Measurements from ENCODE around the gene FAM221B. TPM values are rescaled to one million over a fixed set of nuclear protein-coding genes. Genes with fewer than 3 reads are reported as not detected.

Gene FAM221B
- total and polyA plus RNA-seq, 9 of the 15 experiments (the other 6 are each of a cell fraction or from before 2014, with no cell fraction given), result 0.01 TPM; not detected in 8

DNA sequence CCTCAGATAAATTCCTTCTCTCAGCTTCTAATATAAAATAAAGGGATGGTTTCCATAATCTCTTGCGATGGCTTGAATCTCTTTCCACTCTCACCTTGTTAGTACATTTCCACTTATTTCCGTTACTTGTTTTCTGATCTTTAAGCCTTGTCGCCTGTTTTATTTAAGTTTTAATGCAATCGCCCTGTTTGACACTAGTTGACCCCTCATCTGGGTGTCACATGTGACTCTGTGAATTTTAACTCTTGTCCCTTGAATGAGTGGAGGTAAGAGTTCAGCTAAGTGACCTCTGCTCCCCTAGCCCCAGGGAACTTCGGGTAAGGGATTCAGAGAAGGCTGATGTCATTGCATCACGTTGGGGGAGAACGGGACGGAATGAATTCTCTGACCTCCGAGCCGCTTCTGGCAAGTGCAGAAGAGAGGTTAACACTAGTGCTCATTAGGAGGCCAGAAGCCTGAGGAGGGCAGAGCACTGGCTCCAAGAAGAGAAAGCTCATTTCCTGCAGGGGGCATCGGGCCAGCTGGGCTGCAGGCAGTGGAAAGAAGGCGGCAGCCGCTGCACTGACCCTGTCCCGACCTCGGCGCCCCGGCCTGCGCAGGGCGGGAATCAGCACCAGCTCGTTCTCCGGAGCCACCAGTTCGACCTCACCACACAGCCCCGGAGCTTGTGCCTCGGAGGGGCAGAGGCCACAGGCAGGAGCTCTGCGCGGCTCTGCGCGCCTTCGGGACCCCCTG, 14.3 kb downstream of the FAM221B start (continued):
- TF ChIP-seq, protein P1, sequence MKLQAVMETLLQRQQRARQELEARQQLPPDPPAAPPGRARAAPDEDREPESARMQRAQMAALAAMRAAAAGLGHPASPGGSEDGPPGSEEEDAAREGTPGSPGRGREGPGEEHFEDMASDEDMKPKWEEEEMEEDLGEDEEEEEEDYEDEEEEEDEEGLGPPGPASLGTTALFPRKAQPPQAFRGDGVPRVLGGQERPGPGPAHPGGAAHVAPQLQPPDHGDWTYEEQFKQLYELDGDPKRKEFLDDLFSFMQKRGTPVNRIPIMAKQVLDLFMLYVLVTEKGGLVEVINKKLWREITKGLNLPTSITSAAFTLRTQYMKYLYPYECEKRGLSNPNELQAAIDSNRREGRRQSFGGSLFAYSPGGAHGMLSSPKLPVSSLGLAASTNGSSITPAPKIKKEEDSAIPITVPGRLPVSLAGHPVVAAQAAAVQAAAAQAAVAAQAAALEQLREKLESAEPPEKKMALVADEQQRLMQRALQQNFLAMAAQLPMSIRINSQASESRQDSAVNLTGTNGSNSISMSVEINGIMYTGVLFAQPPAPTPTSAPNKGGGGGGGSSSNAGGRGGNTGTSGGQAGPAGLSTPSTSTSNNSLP (IDR thresholded peaks at IDR 0.05; ENCODE audit: borderline replicate concordance, low read depth, low read length), result no peak
- TF ChIP-seq, protein P2, sequence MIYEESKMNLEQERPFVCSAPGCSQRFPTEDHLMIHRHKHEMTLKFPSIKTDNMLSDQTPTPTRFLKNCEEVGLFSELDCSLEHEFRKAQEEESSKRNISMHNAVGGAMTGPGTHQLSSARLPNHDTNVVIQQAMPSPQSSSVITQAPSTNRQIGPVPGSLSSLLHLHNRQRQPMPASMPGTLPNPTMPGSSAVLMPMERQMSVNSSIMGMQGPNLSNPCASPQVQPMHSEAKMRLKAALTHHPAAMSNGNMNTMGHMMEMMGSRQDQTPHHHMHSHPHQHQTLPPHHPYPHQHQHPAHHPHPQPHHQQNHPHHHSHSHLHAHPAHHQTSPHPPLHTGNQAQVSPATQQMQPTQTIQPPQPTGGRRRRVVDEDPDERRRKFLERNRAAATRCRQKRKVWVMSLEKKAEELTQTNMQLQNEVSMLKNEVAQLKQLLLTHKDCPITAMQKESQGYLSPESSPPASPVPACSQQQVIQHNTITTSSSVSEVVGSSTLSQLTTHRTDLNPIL (CRISPR knock-in tag; IDR thresholded peaks at IDR 0.05), result no peak
- TF ChIP-seq WHSC1 (IDR thresholded peaks at IDR 0.05; ENCODE audit: low read length) (no peak), EWSR1 (IDR thresholded peaks at IDR 0.05; ENCODE audit: borderline replicate concordance, low read depth, partially characterized antibody) (no peak), CTBP1 (IDR thresholded peaks at IDR 0.05; ENCODE audit: borderline replicate concordance) (0 out of 2 replicates have a peak, but pooled peaks have one; percentile 18), CHD2 (IDR thresholded peaks at IDR 0.05; ENCODE audit: low read depth, low read length) (no peak), SOX6 (IDR thresholded peaks at IDR 0.05) (no peak), ADNP (tag; IDR thresholded peaks at IDR 0.05) (no peak), RBM34 (IDR thresholded peaks at IDR 0.05; ENCODE audit: borderline replicate concordance, insufficient read depth, low read length) (no peak), CBFB (CRISPR knock-in tag; IDR thresholded peaks at IDR 0.05) (no peak), FOXA3 (CRISPR knock-in tag; conservative IDR thresholded peaks at IDR 0.05 in 1 of 2, IDR thresholded peaks at IDR 0.05 in 1 of 2) (no peak), PML (IDR thresholded peaks at IDR 0.05; ENCODE audit: low read length) (no peak), KLF16 (IDR thresholded peaks at IDR 0.05) (no peak), DPF2 (IDR thresholded peaks at IDR 0.05) (0 out of 2 replicates have a peak, but pooled peaks have one; percentile 34), NR3C1 (CRISPR knock-in tag; IDR thresholded peaks at IDR 0.05) (no peak), RNF2 (IDR thresholded peaks at IDR 0.05) (no peak), L3MBTL2 (IDR thresholded peaks at IDR 0.05) (peak; percentile 50; the same call in 1 of the 2 replicates), ZZZ3 (IDR thresholded peaks at IDR 0.05) (no peak), TRIM28 (IDR thresholded peaks at IDR 0.05) (no peak), MTA3 (IDR thresholded peaks at IDR 0.05; ENCODE audit: borderline replicate concordance) (no peak), MAFF (IDR thresholded peaks at IDR 0.05; ENCODE audit: low read length) (no peak), TAF15 (IDR thresholded peaks at IDR 0.05; ENCODE audit: low read depth, low read length) (no peak), E2F3 (CRISPR knock-in tag; IDR thresholded peaks at IDR 0.05) (0 out of 2 replicates have a peak, but pooled peaks have one; percentile 29)
- TF ChIP-seq, protein P3, sequence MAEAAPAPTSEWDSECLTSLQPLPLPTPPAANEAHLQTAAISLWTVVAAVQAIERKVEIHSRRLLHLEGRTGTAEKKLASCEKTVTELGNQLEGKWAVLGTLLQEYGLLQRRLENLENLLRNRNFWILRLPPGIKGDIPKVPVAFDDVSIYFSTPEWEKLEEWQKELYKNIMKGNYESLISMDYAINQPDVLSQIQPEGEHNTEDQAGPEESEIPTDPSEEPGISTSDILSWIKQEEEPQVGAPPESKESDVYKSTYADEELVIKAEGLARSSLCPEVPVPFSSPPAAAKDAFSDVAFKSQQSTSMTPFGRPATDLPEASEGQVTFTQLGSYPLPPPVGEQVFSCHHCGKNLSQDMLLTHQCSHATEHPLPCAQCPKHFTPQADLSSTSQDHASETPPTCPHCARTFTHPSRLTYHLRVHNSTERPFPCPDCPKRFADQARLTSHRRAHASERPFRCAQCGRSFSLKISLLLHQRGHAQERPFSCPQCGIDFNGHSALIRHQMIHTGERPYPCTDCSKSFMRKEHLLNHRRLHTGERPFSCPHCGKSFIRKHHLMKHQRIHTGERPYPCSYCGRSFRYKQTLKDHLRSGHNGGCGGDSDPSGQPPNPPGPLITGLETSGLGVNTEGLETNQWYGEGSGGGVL (CRISPR knock-in tag; IDR thresholded peaks at IDR 0.05), result no peak
- TF ChIP-seq, protein P4, sequence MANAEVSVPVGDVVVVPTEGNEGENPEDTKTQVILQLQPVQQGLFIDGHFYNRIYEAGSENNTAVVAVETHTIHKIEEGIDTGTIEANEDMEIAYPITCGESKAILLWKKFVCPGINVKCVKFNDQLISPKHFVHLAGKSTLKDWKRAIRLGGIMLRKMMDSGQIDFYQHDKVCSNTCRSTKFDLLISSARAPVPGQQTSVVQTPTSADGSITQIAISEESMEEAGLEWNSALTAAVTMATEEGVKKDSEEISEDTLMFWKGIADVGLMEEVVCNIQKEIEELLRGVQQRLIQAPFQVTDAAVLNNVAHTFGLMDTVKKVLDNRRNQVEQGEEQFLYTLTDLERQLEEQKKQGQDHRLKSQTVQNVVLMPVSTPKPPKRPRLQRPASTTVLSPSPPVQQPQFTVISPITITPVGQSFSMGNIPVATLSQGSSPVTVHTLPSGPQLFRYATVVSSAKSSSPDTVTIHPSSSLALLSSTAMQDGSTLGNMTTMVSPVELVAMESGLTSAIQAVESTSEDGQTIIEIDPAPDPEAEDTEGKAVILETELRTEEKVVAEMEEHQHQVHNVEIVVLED (CRISPR knock-in tag; IDR thresholded peaks at IDR 0.05), result no peak

Data from K562 (cell line).